Testis (tissue), 2 donors: Measurements from ENCODE around the gene AP1S3.

Experiments
- CTCF ChIP-seq, 3 experiments: fragments of 450-650 bp in 2 of 3; fragments of 200-600 bp in 1 of 3; sonication (generic) in 1 of 3; IDR thresholded peaks; one replicate each; pipeline ENCODE4 v1.5.1; 2016 to 2019; ENCODE audit warnings: antibody characterized with exemption in 3 of 3, mild to moderate bottlenecking in 2 of 3, moderate library complexity in 1 of 3
- POLR2A ChIP-seq: fragments of 450-650 bp; IDR thresholded peaks from one replicate; pipeline ENCODE4 v1.6.1; 2017; ENCODE audit warnings: antibody characterized with exemption, mild to moderate bottlenecking, moderate library complexity

- TF ChIP-seq CTCF (IDR thresholded peaks at IDR 0.05) (no peak), POLR2A (no peak)
Observed at GRCh38 chr2:223828314-223828713, 9.1 kb downstream of the AP1S3 start.
